ENCODE data around the gene LPGAT1. TPM values are rescaled to one million over a fixed set of nuclear protein-coding genes. Genes with fewer than 3 reads are reported as not detected.

The LPGAT1 gene
- total and polyA plus RNA-seq, 2 of the 13 experiments (the other 11 are each of a cell fraction or from before 2014, with no cell fraction given) = 12.1 to 48.3 TPM

GRCh38 chr1:211722277-211723175 is 108.0 kb downstream of the LPGAT1 start:
- CTCF ChIA-PET (ENCODE audit: low intra/inter-chr PET ratio, low total read pairs) = no interaction called here
- H2AFZ ChIP-seq (ENCODE audit: low read length) = no peak overlapping the region
- BruUV-seq (replicated peaks) = no TSS peak
- H3K4me3 ChIP-seq (replicated peaks in 1 of 3; ENCODE audit: insufficient read depth in 1 of 3, low read depth in 2 of 3, low read length in 3 of 3) = peak overlapping the region in 1 of 3 experiments; percentile 24; a peak in 1 of 6 replicates
- no peak overlapping the region for H3K27ac ChIP-seq (ENCODE audit: extremely low read length, insufficient read depth, low read length)
- POLR2A ChIA-PET = interaction anchor here (0.8 to 1.8 kb wide), 6 partner anchors 12 to 313 kb away, joined by 3 to 5 read pairs (median 4); partner anchors contain the start of genes DTL and INTS7
- no peaks in the 10 kb centered on the region; a peak in 1 of 5 replicates for H3K27me3 ChIP-seq (ENCODE audit: control insufficient read depth in 1 of 2, insufficient read depth in 2 of 2, low read length in 2 of 2)
- ATAC-seq (peak; percentile 63), DNase-seq (ENCODE audit: low spot score) (no peak), FAIRE-seq (peak; percentile 40)
- no peaks in the 10 kb centered on the region for H4K20me1 ChIP-seq (ENCODE audit: insufficient read depth, low read length)
- H3K79me2 ChIP-seq (ENCODE audit: insufficient read depth, low read length) = no peaks in the 10 kb centered on the region
- peak overlapping the region; percentile 71 for H3K4me2 ChIP-seq (ENCODE audit: low read depth, low read length)
- no peaks in the 10 kb centered on the region for H3K36me3 ChIP-seq (replicated peaks in 1 of 2; ENCODE audit: control insufficient read depth in 1 of 2, insufficient read depth in 2 of 2, low read length in 2 of 2)
- no peaks in the 10 kb centered on the region for H3K9me3 ChIP-seq (ENCODE audit: low read length)
- H3K4me1 ChIP-seq (ENCODE audit: insufficient read depth, low read length) = peaks cover 38% of the 10 kb centered on the region
- intact Hi-C loops (cut with micrococcal nuclease; ENCODE audit: unreplicated experiment) (no loop called here), in situ Hi-C loops (cut with HindIII; ENCODE audit: extremely low pct_ligation_motif_present, low pct_unique_long_range_greater_than_20kb) (no loop called here)
- no peak overlapping the region for H3K9ac ChIP-seq (ENCODE audit: insufficient read depth, low read depth, low read length)
- WGBS (ENCODE audit: low lambda C conversion rate) = 19% methylated on average over 6 of the region's 6 CpGs
- no peak for TF ChIP-seq ZNF564 (CRISPR knock-in tag; IDR thresholded peaks at IDR 0.05)
- no peak for TF ChIP-seq ZBTB21 (CRISPR knock-in tag; IDR thresholded peaks at IDR 0.05)
- no peak for TF ChIP-seq ZNF7 (CRISPR knock-in tag; IDR thresholded peaks at IDR 0.05)
- TF ChIP-seq ATF4 (CRISPR knock-in tag; IDR thresholded peaks at IDR 0.05) = peak in 1 of 2 experiments; percentile 83; a peak in 2 of 4 replicates
- no peak for TF ChIP-seq SKI (IDR thresholded peaks at IDR 0.05; ENCODE audit: partially characterized antibody)
- TF ChIP-seq FOSL2 (CRISPR knock-in tag; IDR thresholded peaks at IDR 0.05) = peak; percentile 39; the same call in 1 of the 2 replicates
- TF ChIP-seq GATA4 (IDR thresholded peaks at IDR 0.05; ENCODE audit: borderline replicate concordance, low read depth) = no peak
- no peak for TF ChIP-seq CREB1 (IDR thresholded peaks at IDR 0.05)
- TF ChIP-seq CREB1 (CRISPR knock-in tag; IDR thresholded peaks at IDR 0.05) = 0 out of 2 replicates have a peak, but pooled peaks have one; percentile 13
- TF ChIP-seq CBX2 (IDR thresholded peaks at IDR 0.05; ENCODE audit: low read depth, low read length) = no peak
- no peak for TF ChIP-seq CBX2 (CRISPR knock-in tag; IDR thresholded peaks at IDR 0.05; ENCODE audit: low read depth)
- no peak for TF ChIP-seq RNF219 (CRISPR knock-in tag; IDR thresholded peaks at IDR 0.05)
- TF ChIP-seq U2AF1 (optimal IDR thresholded peaks at IDR 0.05; ENCODE audit: low read depth, low read length) = no peak
- no peak for TF ChIP-seq MYNN (CRISPR knock-in tag; IDR thresholded peaks at IDR 0.05; ENCODE audit: low read depth)

Measured in HepG2 (cell line).